Activated CD8-positive, alpha-beta T cell treated with anti-CD3 and anti-CD28 coated beads, Interleukin-2, amount 10 ng/mL, durations not matched to agents 7 days and 5 days (primary cell): Measurements from ENCODE around the gene ZFAND6. TPM values are rescaled to one million over a fixed set of nuclear protein-coding genes. Genes with fewer than 3 reads are reported as not detected.

ENCODE experiments used
- ATAC-seq: fragments of 150-1000 bp; cut with Tn5 transposase; one replicate; pipeline ENCODE4 v1.10.0; 2021; ENCODE audit warnings: moderate library complexity
- CTCF ChIA-PET: fragments of 350-600 bp; sonication (Branson Sonifier 250); formaldehyde crosslinking; loops from one replicate; lab custom pipeline; 2021; ENCODE audit warnings: antibody characterized with exemption; lab: Charles Lee
- POLR2A ChIA-PET: fragments of 350-600 bp; sonication (Branson Sonifier 250); formaldehyde crosslinking; loops from one replicate; lab custom pipeline; 2021; ENCODE audit warnings: antibody characterized with exemption; lab: Charles Lee
- DNase-seq: peaks from one replicate; pipeline ENCODE4 v3.0.0-alpha.2; 2020
- H3K27ac Mint-ChIP-seq: one replicate; pipeline ENCODE4 v1.8.0; 2021; ENCODE audit warnings: mild to moderate bottlenecking, mixed read lengths
- H3K27me3 Mint-ChIP-seq: one replicate; pipeline ENCODE4 v1.8.0; 2021; ENCODE audit warnings: low read depth, mixed read lengths
- H3K36me3 Mint-ChIP-seq: one replicate; pipeline ENCODE4 v1.8.0; 2021; ENCODE audit warnings: low read depth, mixed read lengths
- H3K4me1 Mint-ChIP-seq: one replicate; pipeline ENCODE4 v1.8.0; 2021; ENCODE audit warnings: low read depth, mixed read lengths
- H3K4me3 Mint-ChIP-seq: one replicate; pipeline ENCODE4 v1.8.0; 2021; ENCODE audit warnings: mild to moderate bottlenecking, mixed read lengths
- H3K9me3 Mint-ChIP-seq: one replicate; pipeline ENCODE4 v1.8.0; 2022; ENCODE audit warnings: mixed read lengths; ENCODE audit not compliant: insufficient read depth
- total RNA-seq, 2 experiments: library from RNA; stranded (reverse); gene quantifications; one replicate each; pipeline ENCODE4 v1.2.3, GENCODE V29; 2021

Gene ZFAND6
- total RNA-seq, 2 experiments from 2014 or later = 49.9 to 53.1 TPM

DNA sequence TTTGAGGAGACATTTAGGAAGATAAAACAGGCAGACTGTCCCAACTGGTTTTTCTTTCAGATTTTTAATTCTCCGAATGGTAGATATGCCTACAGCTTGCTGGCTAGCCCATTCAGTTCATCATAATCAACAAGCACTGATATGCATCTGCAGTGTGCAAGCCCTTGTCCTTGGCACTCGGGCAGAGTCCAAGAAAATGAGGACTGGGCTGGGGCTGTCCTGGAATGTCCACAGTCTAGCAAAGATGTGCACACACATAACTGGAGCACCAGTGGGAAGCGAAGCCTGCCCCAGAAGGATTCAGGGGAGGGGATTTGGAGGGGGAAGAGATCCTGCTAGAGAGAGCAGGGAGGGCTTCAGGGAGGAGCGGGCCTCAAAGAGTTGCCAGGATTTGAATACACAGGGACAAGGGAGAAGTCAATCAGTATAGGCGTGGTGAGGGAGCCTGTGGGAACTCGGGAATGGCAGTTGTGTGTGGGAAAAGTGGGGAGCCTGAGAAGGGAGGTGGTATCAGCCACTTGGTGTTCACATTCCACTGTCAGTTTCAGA, 102.1 kb downstream of the ZFAND6 start:
- Mint-ChIP-seq H3K4me3 (no peak overlapping the region), H3K4me1 (peaks cover 25% of the 10 kb centered on the region), H3K27me3 (no peaks in the 10 kb centered on the region), H3K27ac (peak overlapping the region; percentile 92), H3K9me3 (no peaks in the 10 kb centered on the region), H3K36me3 (peaks cover 54% of the 10 kb centered on the region)
- no peak for DNase-seq
- ChIA-PET POLR2A (interaction anchor here (0.6 to 2.0 kb wide), 3 partner anchors 10 to 184 kb away, joined by 3 to 7 read pairs (median 3); partner anchors contain the start of gene ZFAND6), CTCF (interaction anchor here (0.9 to 3.2 kb wide), 3 partner anchors 11 to 101 kb away, joined by 3 to 10 read pairs (median 4); no protein-coding TSS in a partner anchor)
- no peak for ATAC-seq

DNA sequence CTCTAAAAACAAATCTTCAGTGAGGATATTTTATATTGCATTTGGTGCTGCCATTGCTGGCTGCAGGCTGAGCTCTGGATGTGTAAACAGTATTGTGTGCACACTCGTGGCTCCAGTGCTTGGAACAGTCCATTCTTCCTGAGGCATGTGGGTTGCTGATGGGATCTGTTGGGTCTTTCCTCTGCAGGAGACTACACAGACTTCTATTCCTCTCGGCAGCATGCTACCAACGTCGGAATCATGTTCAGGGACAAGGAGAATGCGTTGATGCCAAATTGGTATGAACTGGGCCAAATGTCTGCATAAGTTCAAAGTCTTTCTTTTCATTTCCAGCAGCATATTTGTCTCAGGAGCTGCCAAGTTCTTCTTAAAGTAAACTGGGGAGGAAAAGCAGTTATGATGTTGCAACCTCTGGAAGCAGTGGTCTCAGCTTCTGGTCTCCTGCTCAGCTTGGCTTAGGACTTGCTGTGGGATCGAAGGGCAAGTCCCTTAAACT, 102.6 kb downstream of the ZFAND6 start:
- ATAC-seq (no peak), DNase-seq (no peak)
- Mint-ChIP-seq H3K36me3 (peaks cover 54% of the 10 kb centered on the region), H3K4me3 (no peak overlapping the region), H3K4me1 (peaks cover 28% of the 10 kb centered on the region), H3K9me3 (no peaks in the 10 kb centered on the region), H3K27me3 (no peaks in the 10 kb centered on the region), H3K27ac (peak overlapping the region; percentile 92)
- CTCF ChIA-PET = interaction anchor here (3.2 kb wide), 1 partner anchor 11 kb away, joined by 10 read pairs; no protein-coding TSS in a partner anchor
- POLR2A ChIA-PET = interaction anchor here (2.0 kb wide), 1 partner anchor 102 kb away, joined by 7 read pairs; the partner anchor contains the start of gene ZFAND6

DNA sequence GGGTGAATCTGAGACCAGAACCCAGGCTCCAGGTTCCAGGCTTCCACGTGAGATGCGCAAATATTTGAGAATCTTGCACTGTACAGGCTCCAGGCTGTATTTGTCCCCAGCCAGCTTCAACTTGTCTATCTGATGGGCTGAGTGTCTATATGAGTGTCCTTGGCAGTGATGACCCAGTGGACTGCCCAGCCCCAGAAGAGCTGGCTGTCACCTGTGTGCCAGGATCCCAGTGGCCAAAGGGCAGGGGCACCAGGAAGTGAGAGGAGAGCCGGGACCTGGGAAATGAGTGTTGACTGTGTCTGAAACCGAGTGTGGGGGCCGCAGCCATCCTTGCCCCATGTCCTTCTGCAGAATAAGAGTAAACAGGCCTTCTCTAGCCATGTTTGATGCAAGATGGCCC, 103.7 kb downstream of the ZFAND6 start:
- no peak for ATAC-seq
- no peak overlapping the region for H3K4me3 Mint-ChIP-seq
- H3K36me3 Mint-ChIP-seq = peaks cover 54% of the 10 kb centered on the region
- DNase-seq = no peak
- H3K27ac Mint-ChIP-seq = no peak overlapping the region
- ChIA-PET POLR2A (no interaction called here), CTCF (interaction anchor here (3.2 kb wide), 1 partner anchor 10 kb away, joined by 10 read pairs; no protein-coding TSS in a partner anchor)
- H3K4me1 Mint-ChIP-seq = peaks cover 30% of the 10 kb centered on the region
- H3K9me3 Mint-ChIP-seq = no peaks in the 10 kb centered on the region
- no peaks in the 10 kb centered on the region for H3K27me3 Mint-ChIP-seq

DNA sequence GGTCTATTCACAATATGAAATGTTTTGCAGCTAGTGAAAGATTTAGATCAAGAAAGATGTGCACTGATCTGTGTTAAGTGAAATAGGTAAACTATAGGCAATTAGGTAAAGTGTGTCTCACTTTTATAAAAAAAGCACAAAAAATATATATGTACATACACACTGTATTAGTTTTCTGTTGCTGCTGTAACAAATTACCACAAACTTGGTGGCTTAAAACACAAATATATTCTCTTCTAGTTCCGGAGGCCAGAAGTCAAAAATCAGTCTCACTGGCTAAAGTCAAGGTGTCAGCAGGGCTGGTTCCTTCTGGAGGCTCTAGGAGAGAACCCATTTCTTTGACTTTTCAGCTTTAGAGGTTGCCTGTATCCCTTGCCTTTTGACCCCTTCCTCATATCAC, 104.4 kb downstream of the ZFAND6 start:
- ATAC-seq = no peak
- no peak overlapping the region for H3K27ac Mint-ChIP-seq
- POLR2A ChIA-PET = no interaction called here
- H3K4me1 Mint-ChIP-seq = peaks cover 30% of the 10 kb centered on the region
- H3K27me3 Mint-ChIP-seq = no peaks in the 10 kb centered on the region
- no peaks in the 10 kb centered on the region for H3K9me3 Mint-ChIP-seq
- peaks cover 53% of the 10 kb centered on the region for H3K36me3 Mint-ChIP-seq
- DNase-seq = no peak
- CTCF ChIA-PET = interaction anchor here (3.2 kb wide), 1 partner anchor 9 kb away, joined by 10 read pairs; no protein-coding TSS in a partner anchor
- no peak overlapping the region for H3K4me3 Mint-ChIP-seq

DNA sequence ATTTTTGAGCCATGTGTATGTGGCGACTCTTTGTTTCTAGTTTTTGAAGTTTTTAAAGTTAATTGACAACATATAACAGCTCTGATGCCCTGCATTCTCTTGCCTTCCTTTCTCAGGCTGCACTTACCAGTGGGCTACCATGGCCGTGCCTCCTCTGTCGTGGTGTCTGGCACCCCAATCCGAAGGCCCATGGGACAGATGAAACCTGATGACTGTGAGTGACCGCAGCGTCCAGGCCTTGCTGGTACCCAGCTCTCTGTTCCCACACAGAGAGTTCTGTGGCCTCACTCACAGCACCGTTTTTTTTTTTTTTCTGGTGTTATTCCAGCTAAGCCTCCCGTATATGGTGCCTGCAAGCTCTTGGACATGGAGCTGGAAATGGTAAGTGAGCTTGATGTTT, 108.5 kb downstream of the ZFAND6 start:
- Mint-ChIP-seq H3K4me3 (no peak overlapping the region), H3K27me3 (no peaks in the 10 kb centered on the region), H3K27ac (no peak overlapping the region), H3K4me1 (peaks cover 5% of the 10 kb centered on the region), H3K36me3 (peaks cover 24% of the 10 kb centered on the region), H3K9me3 (no peaks in the 10 kb centered on the region)
- ATAC-seq (no peak), DNase-seq (no peak)
- CTCF ChIA-PET = interaction anchor here (1.0 to 1.1 kb wide), 2 partner anchors 108 to 315 kb away, joined by 3 read pairs; partner anchors contain the start of gene ZFAND6
- POLR2A ChIA-PET = no interaction called here

DNA sequence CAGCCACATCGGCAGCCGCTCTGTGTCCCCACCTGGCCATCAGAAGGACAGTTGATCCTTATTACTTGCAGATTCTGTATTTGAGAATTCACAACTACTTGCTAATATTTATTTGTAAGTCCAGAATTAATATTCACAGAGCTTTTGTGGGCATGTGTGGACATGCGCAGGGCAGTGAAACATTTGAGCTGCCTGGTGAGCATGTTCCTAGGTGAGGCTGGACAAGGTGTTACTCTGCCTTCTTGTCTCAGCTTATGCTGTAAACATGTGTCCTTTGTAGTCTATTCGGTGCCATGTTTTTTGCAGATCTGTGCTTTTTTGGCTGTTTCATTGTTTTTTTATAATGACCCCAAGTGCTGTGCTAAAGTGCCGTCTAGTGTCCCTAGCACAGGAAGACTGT, 108.9 kb downstream of the ZFAND6 start:
- H3K4me1 Mint-ChIP-seq = peaks cover 5% of the 10 kb centered on the region
- peaks cover 21% of the 10 kb centered on the region for H3K36me3 Mint-ChIP-seq
- H3K4me3 Mint-ChIP-seq = no peak overlapping the region
- ChIA-PET CTCF (interaction anchor here (1.0 to 1.1 kb wide), 2 partner anchors 108 to 315 kb away, joined by 3 read pairs; partner anchors contain the start of gene ZFAND6), POLR2A (no interaction called here)
- H3K9me3 Mint-ChIP-seq = no peaks in the 10 kb centered on the region
- ATAC-seq (no peak), DNase-seq (no peak)
- no peak overlapping the region for H3K27ac Mint-ChIP-seq
- H3K27me3 Mint-ChIP-seq = no peaks in the 10 kb centered on the region

DNA sequence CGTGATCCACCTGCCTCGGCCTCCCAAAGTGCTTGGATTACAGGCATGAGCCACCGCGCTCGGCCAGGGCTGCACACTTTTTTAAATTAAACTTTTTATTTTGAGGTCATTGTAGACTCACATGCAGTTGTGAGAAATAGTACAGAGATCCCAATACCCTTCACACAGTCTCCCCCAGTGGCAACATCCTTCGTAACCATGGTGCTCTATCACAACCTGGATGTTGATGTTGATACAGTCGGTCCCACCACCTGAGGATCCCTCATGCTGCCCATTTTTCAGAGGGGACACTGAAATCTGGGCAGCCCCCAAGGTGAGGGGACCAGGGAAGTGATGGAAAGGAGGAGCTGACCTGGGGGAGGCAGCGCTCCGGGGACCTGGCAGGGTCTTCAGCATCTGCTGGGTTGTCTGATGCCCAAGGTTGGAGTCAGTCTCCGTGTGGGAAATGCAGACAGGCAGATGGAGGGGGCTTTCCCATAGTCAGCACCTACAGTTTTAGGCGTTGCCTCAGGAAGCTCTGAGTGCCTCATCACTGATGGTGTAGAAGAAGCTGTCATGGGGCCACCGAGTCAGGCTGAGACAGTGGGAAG, 110.4 kb downstream of the ZFAND6 start:
- ChIA-PET CTCF (no interaction called here), POLR2A (no interaction called here)
- peaks cover 8% of the 10 kb centered on the region for H3K36me3 Mint-ChIP-seq
- ATAC-seq (no peak), DNase-seq (no peak)
- H3K4me1 Mint-ChIP-seq = peaks cover 5% of the 10 kb centered on the region
- H3K9me3 Mint-ChIP-seq = no peaks in the 10 kb centered on the region
- H3K27me3 Mint-ChIP-seq = no peaks in the 10 kb centered on the region
- H3K27ac Mint-ChIP-seq = no peak overlapping the region
- no peak overlapping the region for H3K4me3 Mint-ChIP-seq

DNA sequence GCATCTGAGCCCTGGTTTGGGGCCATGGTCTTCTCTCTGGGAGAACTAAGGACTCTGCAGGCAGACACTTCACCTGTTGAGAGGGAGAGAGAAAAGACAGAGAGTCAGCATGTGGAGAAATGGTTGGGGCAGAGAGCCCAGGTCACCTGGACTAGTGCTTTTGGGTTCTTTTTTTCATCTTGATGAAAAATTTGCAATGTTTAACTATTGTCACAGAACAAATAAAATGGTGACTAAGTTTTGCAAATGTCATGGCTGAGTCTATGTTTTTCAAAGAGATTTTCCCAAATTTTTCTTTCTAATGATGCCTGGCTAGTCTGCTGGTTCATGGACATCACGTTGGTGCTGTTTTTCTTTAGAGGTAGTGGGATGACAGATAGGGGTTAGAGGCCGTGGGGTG, 111.1 kb downstream of the ZFAND6 start:
- ChIA-PET CTCF (no interaction called here), POLR2A (no interaction called here)
- no peak for DNase-seq
- Mint-ChIP-seq H3K9me3 (no peaks in the 10 kb centered on the region), H3K36me3 (peaks cover 8% of the 10 kb centered on the region), H3K27ac (no peak overlapping the region), H3K27me3 (no peaks in the 10 kb centered on the region), H3K4me1 (peaks cover 5% of the 10 kb centered on the region), H3K4me3 (no peak overlapping the region)
- ATAC-seq = no peak

DNA sequence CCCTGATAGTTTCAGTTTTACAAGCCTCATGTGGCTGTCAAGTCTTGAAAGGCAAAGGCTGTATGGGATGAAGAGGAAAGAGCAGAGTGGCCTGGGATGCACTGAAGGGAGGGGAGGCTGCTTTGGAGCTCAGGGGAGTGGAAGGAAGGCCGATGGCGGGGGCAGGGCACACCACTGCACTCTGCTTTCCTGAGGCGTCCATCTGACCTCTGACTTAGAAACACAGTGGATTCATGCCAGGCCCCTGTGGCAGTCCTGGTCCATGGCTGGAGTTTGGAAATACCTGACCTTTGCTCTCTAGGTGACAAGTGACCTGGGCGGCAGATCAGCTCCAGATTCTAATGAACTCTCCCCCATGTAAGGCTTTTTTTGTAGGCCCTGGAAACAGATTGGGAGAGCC, 112.3 kb downstream of the ZFAND6 start:
- no peaks in the 10 kb centered on the region for H3K9me3 Mint-ChIP-seq
- H3K27ac Mint-ChIP-seq = no peak overlapping the region
- no peak overlapping the region for H3K4me3 Mint-ChIP-seq
- ChIA-PET CTCF (interaction anchor here (0.7 to 3.8 kb wide), 6 partner anchors 9 to 792 kb away, joined by 3 to 22 read pairs (median 6); partner anchors contain the start of gene ZFAND6), POLR2A (no interaction called here)
- DNase-seq (no peak), ATAC-seq (no peak)
- H3K36me3 Mint-ChIP-seq = peaks cover 8% of the 10 kb centered on the region
- no peaks in the 10 kb centered on the region for H3K27me3 Mint-ChIP-seq
- peaks cover 5% of the 10 kb centered on the region for H3K4me1 Mint-ChIP-seq

DNA sequence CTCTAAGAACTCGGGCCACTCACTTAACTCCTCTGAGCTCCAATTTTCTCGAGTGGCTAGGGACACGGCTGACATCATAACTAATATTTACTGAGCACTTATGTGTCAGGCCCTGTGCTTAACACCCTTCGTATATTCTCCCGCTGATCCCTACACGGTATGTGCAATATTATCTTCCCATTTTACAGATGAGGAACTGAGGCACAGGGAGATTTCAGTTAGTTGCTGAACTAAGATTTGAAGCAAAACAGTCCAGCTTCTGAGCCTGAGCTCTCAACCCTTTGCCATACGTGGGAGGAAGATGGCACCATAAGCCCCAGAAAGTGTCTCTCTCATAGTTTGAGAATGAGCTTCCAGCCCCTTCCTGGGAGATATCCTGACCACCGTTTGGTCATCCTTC, 112.9 kb downstream of the ZFAND6 start:
- POLR2A ChIA-PET = interaction anchor here (0.6 kb wide), 1 partner anchor 58 kb away, joined by 5 read pairs; no protein-coding TSS in a partner anchor

DNA sequence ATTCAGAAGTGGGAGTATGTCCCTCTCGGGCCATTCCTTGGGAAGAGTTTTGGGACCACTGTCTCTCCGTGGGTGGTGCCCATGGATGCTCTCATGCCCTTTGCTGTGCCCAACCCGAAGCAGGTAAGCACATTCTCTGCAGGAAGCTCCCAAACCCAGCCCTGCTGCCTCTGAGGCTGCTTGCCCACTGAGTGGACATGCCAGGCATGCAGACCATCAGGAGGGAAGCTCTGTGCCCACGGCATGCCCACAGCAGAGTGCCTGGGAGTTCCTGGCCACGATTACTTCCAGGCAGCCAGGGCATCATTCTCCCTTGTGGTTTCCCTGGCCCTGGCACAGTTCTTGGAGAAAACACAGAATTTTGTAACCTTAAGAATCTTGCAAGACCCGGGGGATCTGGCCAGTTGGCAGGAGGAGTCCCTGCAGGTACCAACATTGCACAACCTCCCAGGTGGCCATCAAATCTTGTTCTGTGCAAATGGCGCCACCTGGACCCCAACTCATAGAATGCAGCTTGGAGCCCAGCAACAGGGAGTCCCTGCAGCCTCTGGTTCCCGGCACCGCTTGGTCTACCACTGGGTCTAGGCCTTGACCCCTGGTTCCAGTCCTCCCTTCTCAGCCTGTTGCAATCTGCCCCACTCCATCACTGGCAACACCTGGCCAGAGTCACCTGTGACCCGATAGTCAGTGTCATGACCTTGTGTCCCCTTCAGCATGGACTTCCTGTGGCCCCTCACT, 113.7 kb downstream of the ZFAND6 start:
- Mint-ChIP-seq H3K4me1 (no peaks in the 10 kb centered on the region), H3K4me3 (no peak overlapping the region), H3K9me3 (no peaks in the 10 kb centered on the region), H3K27me3 (no peaks in the 10 kb centered on the region), H3K27ac (no peak overlapping the region), H3K36me3 (peaks cover 8% of the 10 kb centered on the region)
- peak; percentile 81 for ATAC-seq
- peak; percentile 81 for DNase-seq
- POLR2A ChIA-PET = interaction anchor here (0.6 kb wide), 1 partner anchor 59 kb away, joined by 5 read pairs; no protein-coding TSS in a partner anchor
- CTCF ChIA-PET = interaction anchor here (0.6 to 3.8 kb wide), 15 partner anchors 9 to 320 kb away, joined by 3 to 22 read pairs (median 4); partner anchors contain the start of gene ZFAND6

More for the DNA sequence above, 112.9 kb downstream of the ZFAND6 start:
- DNase-seq (no peak), ATAC-seq (no peak)
- Mint-ChIP-seq H3K27me3 (no peaks in the 10 kb centered on the region), H3K36me3 (peaks cover 8% of the 10 kb centered on the region), H3K9me3 (no peaks in the 10 kb centered on the region), H3K4me1 (no peaks in the 10 kb centered on the region), H3K4me3 (no peak overlapping the region), H3K27ac (no peak overlapping the region)
- CTCF ChIA-PET = interaction anchor here (0.7 to 3.8 kb wide), 11 partner anchors 9 to 793 kb away, joined by 3 to 22 read pairs (median 3); partner anchors contain the start of gene ZFAND6
